Ishikawa (cell line): ENCODE results near the gene AFDN.

Experiments used
- CEBPB ChIP-seq: IDR thresholded peaks from 2 replicates; pipeline ENCODE4 v1.6.1; 2012
- CREB1 ChIP-seq: IDR thresholded peaks from 2 replicates; pipeline ENCODE4 v1.6.1; 2012; ENCODE audit warnings: low read depth
- EGR1 ChIP-seq: IDR thresholded peaks from 2 replicates; pipeline ENCODE4 v1.6.1; 2012
- EP300 ChIP-seq: IDR thresholded peaks from 2 replicates; pipeline ENCODE4 v1.6.1; 2012; ENCODE audit warnings: borderline replicate concordance
- FOXM1 ChIP-seq: IDR thresholded peaks from 2 replicates; pipeline ENCODE4 v1.6.1; 2012; ENCODE audit warnings: low read depth, borderline replicate concordance
- NFIC ChIP-seq: IDR thresholded peaks from 2 replicates; pipeline ENCODE4 v1.6.1; 2012
- RAD21 ChIP-seq: IDR thresholded peaks from 2 replicates; pipeline ENCODE4 v1.6.1; 2012; ENCODE audit warnings: low read depth
- TAF1 ChIP-seq: IDR thresholded peaks from 2 replicates; pipeline ENCODE4 v1.6.1; 2012; ENCODE audit warnings: low read depth, mild to moderate bottlenecking
- TCF12 ChIP-seq: IDR thresholded peaks from 2 replicates; pipeline ENCODE4 v1.6.1; 2012; ENCODE audit warnings: low read depth
- TEAD4 ChIP-seq: IDR thresholded peaks from 2 replicates; pipeline ENCODE4 v1.6.1; 2012
- USF1 ChIP-seq: IDR thresholded peaks from 2 replicates; pipeline ENCODE4 v1.6.1; 2012
- YY1 ChIP-seq: IDR thresholded peaks from 2 replicates; pipeline ENCODE4 v1.6.1; 2012; ENCODE audit warnings: low read depth
- ZBTB7A ChIP-seq: IDR thresholded peaks from 2 replicates; pipeline ENCODE4 v1.6.1; 2012; ENCODE audit warnings: low read depth
- TF ChIP-seq, protein P1 (sequence below): IDR thresholded peaks from 2 replicates; pipeline ENCODE4 v1.6.1; 2012
- TF ChIP-seq, protein P2 (sequence below): IDR thresholded peaks from 2 replicates; pipeline ENCODE4 v1.6.1; 2012; ENCODE audit warnings: low read depth, mild to moderate bottlenecking

AFDN gene

DNA sequence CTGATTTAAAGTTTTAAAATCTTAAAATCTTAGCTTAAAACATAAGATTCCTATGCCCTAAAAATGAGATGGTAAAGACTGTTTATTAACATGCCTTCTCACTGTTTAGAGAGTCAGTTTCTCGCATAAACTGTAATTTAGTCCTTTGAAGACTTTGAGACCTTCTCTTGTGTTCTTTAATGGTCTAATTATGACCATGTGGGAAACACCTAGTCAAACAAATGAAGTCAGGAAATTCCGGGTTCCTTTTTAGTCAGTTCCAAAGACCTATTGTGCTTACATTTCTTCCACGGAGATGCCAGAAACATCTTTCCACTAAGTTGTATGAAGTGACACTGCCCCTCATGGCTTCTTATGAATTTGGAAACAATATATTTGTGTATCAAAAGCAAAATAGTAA, 106.6 kb downstream of the AFDN start:
- no peak for TF ChIP-seq EP300
- TF ChIP-seq TEAD4, result no peak
- TF ChIP-seq ZBTB7A, result no peak
- no peak for TF ChIP-seq EGR1
- no peak for TF ChIP-seq YY1
- no peak for TF ChIP-seq NFIC
- no peak for TF ChIP-seq FOXM1
- no peak for TF ChIP-seq CREB1
- TF ChIP-seq, protein P1, sequence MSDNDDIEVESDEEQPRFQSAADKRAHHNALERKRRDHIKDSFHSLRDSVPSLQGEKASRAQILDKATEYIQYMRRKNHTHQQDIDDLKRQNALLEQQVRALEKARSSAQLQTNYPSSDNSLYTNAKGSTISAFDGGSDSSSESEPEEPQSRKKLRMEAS, result no peak
- TF ChIP-seq, protein P2, sequence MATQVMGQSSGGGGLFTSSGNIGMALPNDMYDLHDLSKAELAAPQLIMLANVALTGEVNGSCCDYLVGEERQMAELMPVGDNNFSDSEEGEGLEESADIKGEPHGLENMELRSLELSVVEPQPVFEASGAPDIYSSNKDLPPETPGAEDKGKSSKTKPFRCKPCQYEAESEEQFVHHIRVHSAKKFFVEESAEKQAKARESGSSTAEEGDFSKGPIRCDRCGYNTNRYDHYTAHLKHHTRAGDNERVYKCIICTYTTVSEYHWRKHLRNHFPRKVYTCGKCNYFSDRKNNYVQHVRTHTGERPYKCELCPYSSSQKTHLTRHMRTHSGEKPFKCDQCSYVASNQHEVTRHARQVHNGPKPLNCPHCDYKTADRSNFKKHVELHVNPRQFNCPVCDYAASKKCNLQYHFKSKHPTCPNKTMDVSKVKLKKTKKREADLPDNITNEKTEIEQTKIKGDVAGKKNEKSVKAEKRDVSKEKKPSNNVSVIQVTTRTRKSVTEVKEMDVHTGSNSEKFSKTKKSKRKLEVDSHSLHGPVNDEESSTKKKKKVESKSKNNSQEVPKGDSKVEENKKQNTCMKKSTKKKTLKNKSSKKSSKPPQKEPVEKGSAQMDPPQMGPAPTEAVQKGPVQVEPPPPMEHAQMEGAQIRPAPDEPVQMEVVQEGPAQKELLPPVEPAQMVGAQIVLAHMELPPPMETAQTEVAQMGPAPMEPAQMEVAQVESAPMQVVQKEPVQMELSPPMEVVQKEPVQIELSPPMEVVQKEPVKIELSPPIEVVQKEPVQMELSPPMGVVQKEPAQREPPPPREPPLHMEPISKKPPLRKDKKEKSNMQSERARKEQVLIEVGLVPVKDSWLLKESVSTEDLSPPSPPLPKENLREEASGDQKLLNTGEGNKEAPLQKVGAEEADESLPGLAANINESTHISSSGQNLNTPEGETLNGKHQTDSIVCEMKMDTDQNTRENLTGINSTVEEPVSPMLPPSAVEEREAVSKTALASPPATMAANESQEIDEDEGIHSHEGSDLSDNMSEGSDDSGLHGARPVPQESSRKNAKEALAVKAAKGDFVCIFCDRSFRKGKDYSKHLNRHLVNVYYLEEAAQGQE, result no peak
- no peak for TF ChIP-seq RAD21
- no peak for TF ChIP-seq CEBPB
- TF ChIP-seq TAF1, result no peak

GRCh38 chr6:167933847-167934246, 107.1 kb downstream of the AFDN start:
- TF ChIP-seq TEAD4 (no peak), TCF12 (no peak), FOXM1 (no peak), TAF1 (no peak), ZBTB7A (no peak), CEBPB (no peak), CREB1 (no peak), NFIC (no peak), YY1 (no peak)
- TF ChIP-seq, protein P2, result no peak
- TF ChIP-seq, protein P1, result no peak

DNA sequence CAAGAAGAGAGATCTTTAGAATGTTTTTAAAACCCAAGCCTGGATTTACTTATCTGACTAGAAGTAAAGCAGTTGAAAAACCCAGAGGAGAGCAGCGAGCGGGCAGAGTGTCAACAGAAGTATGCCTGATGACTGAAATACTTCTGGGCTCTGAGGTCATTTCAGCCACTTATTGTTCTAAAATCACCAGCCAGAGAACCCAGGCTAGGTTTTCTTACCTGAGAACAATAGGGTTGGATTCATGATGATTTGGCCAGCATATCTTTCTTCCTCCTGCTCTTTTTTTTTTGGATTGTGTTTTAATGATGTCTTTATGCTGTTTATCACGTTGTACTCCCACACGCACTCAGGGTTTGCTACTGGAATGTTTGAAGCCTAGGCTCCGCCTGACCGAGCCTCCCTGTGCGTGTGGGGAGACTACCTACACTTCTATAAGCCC, 107.7 kb downstream of the AFDN start:
- no peak for TF ChIP-seq USF1
- no peak for TF ChIP-seq CREB1
- TF ChIP-seq EP300, result peak; percentile 29; the same call in 1 of the 2 replicates
- no peak for TF ChIP-seq FOXM1

GRCh38 chr6:167936051-167936450, 109.3 kb downstream of the AFDN start:
- TF ChIP-seq TCF12 (no peak), NFIC (no peak), TAF1 (no peak), CREB1 (no peak), ZBTB7A (no peak), FOXM1 (no peak)
- TF ChIP-seq, protein P2, result no peak

DNA sequence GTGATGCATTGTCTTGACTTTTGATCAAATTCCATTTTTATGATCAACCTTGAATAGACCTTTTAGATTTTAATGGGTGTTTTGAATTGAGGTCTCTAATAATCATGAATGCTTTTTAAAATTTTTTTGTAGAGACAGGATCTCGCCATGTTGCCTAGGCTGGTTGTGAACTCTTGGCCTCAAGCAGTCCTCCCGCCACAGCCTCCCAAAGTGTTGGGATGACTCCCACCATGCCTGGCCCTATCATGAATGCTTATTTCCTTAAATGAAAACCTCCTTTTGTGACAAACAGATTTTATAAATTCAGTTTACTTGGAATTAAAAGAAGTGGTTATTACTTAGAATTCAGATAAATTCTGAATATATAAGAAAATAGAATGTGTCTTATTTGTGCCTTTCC, 110.6 kb downstream of the AFDN start:
- no peak for TF ChIP-seq EP300
